Hematopoietic multipotent progenitor cell treated with erythropoietin and hydrocortisone succinate and interleukin-3 and kit ligand, for 8 days (in vitro differentiated cells): ENCODE data around the gene DCUN1D1.

Experiments used
- DNase-seq: peaks from one replicate; pipeline ENCODE4 v3.0.0-alpha.2; 2015

DCUN1D1 gene

DNA sequence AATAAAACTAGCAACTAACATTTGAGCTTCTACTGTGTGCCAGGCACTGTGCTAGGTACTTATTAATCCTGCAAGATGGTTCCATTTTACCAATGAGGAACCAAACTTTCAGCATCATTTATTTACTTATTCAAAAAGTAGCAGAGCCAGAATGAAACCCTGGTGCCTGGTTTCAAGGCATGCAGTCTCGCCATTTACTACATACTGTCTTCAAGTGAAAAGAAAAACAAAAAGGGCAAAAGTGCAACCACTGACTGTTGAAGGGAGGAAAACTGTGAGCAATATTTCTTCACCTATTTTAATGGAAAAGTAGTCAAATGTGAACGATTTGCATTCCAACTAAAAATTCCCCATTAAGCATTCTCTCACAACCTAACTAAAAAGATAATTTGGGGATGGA is 8.7 kb downstream of the DCUN1D1 start:
- DNase-seq = no peak

DNA sequence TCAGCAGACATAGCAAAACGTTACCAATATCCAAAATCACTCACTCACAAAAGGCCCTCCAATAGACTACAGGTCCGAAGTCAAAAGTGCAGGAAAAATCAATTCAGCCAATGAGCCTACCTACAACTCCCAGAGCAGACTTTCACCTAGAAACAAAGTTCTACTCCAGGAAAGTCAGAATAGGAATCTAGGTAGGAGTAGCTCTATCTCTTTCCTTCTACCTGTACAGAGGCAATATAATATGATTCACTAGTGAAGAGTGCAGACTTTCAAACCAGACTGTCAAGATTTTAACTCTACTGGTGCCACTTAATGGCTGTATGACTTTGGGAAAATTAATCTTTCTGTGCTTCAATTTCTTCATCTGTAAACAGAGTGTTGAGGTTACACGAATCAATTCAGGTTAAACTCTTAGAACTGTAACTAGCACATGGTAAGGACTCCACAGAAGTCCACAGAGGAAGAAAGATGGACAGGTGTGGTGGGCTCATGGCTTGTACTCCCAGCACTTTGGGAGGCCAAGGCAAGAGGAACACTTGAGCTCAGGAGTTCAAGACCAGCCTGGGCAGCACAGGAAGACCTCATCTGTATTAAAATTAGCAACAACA is 9.4 kb downstream of the DCUN1D1 start:
- no peak for DNase-seq

DNA sequence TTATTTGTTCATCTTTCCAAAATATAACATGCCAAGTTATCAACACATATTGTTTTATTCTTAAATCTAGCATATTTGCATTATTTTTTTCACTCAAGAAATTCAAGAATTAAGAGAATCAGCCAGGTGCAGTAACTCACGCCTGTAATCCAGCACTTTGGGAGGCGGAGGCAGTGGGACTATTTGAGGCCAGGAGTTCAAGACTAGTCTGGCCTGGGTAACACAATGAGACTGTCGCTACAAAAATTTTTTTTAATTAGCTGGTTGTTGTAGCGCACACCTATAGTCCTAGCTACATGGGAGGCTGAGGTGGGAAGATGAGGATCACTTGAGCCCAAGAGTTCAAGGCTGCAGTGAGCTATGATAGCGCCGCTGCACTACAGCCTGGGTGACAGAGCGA is 10.5 kb downstream of the DCUN1D1 start:
- no peak for DNase-seq

DNA sequence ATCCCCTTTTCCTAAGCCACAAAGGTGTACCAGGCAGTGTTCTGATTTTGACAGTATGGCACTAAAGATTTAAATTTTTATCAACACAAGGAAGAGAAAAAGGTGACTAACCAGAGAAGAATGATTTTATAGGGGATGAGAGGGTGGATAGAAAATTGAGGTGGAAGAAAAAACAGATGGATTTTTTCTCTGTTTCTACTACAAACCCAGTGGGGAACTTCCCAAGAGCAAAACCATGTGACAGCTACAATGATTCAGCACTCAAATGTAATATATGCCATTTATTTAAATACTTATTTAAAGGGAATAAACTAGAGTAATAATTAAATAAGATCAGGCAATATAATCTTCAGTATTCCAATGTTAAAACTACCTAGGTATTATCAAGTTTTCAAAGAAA is 11.1 kb downstream of the DCUN1D1 start:
- DNase-seq = peak; percentile 45

DNA sequence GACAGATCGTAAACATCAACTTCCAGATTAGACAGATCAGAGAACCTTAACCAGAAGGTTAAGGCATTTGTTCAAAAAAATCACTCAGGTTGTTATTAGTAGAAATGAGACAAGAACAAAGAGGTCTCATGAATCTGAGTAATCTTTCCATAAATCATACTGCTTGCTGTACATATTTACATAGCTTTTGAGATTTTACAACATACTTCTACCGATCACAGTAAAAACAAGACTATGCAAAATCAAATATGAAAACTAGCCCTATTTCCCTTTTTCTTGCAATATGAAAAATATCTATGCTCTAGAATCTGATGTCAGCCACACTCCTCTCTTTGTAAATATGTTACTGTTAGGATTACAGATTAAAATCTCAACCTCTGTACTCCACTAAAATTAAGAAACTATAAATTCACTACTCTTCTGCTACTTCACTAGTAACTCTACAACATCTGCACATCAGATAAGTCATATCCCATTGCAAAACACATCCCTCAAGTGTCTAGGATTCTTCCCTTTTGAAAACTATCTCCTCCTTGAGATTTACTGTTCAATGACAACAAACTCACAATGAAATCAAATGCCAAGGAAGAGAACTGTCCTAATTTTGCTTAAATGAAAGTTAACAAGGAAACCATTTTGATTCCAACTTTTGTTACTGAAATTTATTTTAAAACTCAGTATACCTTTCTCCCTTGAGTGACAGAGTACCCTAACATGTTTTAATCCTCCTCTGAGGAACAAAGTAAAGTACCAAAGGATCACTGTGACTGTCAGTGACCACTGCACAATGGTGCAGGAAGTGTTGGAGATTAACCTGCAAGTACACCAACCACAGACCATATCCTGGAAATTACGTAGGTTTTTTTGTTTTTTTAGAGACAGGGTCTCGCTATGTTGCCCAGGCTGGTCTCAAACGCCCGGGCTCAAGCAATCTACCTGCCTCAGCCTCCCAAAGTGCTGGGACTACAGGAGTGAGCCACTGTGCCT is 12.8 kb downstream of the DCUN1D1 start:
- DNase-seq = no peak

DNA sequence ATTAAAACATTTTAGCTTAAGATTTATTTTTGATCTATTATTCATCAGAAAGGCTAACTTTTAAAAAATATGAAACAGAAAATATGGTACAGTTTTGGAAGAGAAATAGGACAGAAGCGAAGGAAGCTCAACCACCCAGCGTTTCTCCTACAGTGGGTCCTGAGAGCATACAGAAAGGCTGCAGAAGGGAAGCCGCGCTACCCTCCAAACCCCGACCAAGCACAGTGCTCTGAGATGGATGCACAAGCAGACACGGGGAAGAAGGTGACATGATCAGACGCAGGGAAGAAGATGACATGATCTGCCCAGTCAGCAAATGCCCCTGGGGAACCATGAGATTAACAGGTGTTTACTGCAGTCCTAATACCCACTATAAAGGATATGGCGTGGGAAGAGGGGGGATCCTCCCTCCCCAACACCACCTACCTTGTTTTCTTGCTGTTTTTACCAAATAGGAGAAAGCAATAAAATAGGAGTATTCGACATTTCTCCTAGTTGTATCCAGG is 14.4 kb downstream of the DCUN1D1 start:
- DNase-seq = no peak

DNA sequence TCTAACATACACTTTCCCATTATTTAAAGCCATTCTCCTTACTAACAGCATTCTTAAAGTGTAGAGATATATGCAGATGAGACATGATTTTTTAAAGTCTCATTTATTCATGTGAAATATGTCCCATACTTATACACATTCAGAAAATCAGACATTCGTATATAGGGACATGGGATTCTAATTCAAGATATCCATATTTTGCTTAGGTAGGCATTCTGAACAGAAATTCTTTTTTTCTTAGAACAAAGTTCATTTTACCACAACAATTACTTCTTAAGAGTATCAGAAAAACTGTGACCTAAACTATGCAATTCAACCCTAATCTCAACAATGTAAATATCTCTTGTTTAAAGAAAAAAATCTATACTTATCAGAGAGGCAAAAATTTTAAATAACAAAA is 16.2 kb downstream of the DCUN1D1 start:
- no peak for DNase-seq

DNA sequence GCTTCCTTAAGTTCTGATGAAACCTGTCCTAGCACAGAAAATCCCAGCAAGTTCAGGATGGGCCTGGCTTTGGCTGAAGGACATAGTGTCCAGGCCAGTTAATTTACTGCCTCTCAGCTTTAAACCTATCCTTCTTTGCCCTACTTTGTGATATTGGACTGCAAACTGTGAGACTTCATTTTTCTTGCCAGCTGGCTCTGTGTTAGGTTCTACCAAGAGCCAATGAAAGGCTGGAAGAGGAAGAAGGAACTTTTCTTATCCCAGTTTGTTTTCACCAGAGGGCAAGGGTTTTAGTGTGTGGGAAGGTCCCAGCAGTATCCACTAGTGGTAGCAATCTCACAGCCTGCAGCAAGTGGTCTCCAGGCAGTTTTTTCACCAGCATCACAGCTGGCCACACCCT is 18.2 kb downstream of the DCUN1D1 start:
- DNase-seq = no peak

DNA sequence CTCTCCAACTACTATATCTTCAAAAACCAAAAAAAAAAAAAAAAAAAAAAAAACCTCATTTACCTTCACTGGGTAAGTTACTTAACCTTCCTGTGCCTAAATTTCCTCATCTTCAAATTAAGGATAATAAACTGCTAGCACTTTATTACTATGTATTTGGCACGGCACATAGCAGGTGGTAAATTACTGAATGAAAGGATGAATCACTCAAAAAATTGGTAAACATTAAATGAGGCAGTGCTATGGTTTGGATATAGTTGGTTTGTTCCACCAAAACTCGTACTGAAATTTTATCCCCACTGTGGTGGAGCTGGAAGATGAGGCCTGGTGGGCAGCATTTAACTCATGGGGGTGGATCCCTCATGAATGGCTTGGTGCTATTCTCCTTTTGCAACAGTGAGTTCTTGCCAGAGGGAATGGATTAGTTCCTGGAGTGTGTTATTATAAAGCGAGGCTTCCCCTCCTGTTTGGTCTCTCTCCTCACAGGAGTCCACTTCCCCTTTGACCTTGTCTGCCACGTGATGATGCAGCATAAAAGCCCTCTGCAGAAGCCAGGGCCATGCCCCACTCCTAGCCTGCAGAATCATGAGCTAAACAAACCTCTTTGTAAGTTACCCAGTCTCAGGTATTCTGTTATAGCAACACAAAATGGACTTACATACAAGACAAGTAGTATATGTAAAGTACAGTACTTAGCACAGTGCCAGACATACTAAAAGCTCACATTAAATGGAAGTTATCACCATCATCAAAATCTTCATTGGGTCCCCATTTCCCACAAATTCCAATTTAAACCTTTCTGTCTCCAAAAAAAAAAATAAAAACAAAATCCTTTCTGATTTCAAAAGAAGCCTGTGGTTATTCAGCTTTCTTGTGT is 20.6 kb downstream of the DCUN1D1 start:
- DNase-seq = no peak

DNA sequence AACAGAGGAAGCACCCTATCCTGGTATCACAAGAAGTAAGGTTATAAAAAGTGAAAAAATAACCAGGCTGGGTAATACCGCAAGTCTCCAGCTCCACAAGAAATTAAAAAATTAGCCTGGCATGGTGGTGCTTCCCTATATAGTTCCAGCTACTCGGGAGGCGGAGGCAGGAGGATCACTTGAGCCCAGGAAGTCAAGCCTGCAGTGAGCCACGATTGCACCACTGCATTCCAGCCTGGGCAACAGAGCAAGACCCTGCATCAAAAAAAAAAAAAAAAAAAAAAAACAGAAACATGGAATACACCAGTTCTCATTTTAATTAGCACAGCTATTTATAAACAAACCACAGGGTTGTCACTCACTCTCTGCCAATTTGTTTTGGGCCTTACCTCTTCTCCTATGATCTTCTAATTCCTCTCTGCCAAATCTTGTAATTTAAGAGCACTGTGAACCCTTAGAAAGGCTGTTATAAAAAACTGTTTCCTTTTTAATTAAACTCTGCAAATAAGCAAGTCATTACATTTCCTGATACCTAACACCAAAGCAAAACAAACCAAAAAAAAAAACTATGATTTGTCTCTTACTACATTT is 22.6 kb downstream of the DCUN1D1 start:
- DNase-seq = no peak

DNA sequence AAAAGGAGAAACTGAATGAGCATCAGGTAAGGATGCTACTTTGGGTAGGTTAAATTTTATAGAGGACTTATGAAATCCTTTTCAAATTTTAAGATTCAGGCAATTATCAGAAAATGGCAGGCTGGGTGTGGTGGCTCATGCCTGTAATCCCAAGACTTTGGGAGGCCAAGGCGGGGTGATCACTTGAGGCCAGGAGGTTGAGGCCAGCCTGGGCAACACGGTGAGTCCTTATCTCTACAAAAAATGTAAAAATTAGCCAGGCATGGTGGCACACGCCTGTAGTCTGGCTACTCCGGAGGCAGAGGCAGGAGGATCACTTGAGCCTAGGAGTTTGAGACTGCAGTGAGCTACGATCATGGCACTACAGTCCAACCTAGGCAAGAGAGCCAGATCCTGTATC is 23.1 kb downstream of the DCUN1D1 start:
- peak; percentile 96 for DNase-seq

DNA sequence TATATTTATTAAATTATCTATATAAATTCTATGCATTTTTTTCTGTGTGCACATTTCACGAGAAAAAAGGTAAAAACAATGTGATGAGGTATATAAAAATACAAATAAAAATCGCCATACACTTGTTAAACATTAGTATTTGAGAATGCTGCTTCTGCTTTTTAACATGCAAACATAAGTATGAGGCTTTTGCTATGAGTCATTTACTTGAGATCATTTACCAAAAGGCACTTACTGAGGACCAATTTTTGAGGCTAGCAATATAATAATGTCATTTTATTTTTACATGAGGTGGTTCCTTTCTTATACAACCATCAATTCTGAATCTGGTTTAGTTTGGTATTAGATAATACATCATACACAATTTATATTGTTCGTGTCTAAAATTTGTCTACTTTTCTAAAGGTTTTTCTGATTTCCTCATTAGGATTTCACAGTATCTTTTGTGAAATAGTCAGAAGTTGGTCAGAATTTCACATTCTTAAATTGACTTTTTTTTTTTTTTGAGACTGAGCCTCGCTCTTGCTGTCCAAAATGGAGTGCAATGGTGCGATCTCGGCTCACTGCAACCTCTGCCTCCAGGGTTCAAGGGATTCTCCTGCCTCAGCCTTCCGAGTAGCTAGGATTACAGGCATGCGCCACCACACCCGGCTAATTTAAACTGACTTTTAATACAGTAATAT is 25.6 kb downstream of the DCUN1D1 start:
- no peak for DNase-seq

DNA sequence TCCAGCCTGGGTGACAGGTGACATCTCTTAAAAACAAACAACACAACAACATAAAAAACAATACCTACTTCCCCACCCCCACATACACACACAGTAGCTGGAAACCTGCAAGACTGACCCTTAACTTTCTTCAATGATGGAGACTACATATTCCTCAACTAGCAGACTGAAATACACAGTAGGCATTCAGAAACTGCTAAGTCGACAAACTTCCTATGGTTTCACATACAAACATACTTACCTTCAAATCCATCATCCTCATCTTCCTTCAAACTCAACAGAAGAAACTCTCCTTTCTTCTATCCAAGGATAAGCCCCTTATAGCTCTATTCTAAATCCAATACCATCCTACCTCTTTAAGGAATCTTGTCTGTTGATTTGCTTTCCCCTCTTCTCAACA is 30.6 kb downstream of the DCUN1D1 start:
- no peak for DNase-seq

DNA sequence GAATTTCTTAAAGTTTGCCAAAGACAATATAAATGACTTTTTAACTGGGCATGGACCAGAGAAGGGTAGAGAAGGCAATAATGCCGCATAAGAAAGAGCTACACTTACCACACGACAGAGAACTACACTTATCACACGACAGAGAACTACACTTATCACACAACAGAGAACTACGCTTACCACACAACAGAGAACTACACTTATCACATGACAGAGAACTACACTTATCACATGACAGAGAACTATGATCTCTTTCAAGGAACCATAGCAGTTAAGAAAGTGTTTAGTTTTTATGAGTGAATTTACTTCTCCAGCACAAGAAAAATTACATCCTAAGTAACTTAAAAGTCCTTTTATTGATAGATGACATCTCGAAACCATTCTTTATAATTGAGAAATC is 32.0 kb downstream of the DCUN1D1 start:
- peak; percentile 92 for DNase-seq

DNA sequence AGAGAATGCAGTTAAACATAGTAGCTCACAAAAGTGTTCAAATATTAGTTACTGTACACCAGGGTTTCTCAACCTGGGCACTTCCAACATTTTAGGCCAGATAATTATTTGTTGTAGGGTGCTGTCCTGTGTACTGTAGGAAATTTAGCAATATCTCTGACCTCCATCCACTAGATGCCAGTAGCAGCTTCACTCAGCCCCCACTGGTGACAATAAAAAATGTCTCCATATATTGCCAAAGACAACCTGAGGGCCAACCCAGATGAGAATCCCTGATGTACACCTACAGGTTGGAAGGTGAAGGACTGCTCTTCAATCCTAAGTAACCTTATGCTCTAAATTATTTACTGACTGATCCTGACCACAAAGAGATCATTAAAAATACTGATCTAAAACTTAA is 32.5 kb downstream of the DCUN1D1 start:
- peak; percentile 86 for DNase-seq

DNA sequence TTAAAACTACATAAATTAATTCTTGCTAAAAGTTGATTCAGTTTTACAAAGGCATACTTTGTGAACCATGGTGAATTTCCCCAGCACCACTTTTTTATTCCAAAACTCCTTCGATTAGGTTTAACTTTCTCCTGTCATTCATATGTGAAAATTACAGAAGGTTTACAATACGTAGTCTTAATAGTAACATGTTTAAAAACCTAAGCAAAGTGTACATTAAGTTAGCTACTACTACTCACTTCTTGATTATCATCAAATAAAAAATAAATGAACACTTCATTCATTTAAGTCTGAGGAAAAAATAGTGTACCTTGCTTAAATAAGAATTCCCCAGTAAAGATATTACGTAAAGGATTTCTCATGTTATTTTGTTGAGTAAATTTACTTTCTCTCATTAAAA is 38.6 kb downstream of the DCUN1D1 start:
- no peak for DNase-seq

DNA sequence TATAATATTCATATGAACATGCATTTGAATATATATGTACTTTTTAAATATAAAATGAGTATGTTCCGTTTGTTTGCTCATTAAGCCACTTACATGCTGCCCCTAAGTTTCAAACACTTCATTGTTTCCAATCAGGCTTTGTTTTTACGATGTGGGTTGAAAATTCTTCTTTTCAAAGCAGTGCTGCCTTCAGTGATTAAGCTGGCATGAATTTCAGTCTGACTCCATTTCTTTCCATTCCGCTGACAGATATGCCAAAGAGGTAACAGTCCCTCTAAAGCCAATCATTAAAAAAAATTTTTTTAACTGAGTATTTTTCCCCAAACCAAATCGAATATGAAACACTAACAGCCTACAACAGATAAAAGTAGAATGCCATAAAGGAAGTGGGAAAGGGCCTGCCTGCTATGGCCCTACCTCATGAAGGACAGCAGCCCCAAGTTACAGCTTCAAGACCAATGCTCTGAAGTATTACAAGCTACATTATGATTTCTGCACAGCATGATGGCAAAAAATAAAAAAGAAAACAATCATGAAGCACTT is 40.0 kb downstream of the DCUN1D1 start:
- DNase-seq = no peak

DNA sequence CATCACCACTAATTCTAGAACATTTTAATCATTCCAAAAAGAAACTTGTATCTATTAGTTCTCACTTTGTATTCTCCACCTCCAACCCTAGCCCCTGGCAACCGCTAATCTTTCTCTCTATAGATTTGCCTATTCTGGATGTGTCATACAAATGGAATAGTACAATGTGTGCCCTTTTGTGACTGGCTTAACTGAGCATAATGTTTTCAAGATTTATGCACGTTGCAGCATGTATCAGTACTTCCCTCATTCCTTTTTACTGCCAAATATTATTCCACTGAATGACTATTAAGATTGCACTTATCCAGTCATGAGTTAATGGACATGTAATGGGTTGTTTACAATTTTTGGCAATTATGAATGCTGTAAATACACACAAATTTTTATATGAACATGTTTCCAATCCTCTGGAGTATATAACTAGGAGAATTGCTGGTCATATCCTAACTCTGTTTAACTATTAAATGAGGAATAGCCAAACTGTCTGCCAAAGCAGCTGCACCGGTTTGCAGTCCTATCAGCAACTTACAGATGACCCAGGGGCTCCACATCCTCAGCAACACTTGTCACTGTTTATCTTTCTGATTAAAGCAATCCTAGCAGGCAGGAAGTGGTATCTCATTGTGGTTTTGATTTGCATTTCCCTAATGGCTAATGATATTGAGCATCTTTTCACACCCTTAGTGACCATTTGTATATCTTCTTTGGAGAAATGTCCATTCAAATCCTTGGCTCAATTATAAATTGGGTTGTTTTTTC is 42.9 kb downstream of the DCUN1D1 start:
- DNase-seq = peak; percentile 93

DNA sequence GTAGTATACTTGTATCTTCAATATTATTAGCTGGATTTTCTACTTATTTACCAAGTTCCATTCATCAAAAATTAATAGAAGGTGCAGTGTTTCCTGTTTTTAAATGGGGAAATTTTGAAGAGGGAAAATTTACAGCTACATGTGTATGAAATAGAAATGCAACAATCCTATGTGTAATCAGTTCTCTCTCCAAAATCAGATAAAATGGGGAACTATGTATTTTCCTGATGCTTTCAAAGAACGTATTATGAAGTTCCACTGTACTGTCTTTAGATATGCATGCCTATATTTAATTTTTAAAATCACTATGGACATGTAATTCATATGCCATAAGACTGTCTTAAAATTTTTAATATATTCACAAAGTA is 43.4 kb downstream of the DCUN1D1 start:
- no peak for DNase-seq

DNA sequence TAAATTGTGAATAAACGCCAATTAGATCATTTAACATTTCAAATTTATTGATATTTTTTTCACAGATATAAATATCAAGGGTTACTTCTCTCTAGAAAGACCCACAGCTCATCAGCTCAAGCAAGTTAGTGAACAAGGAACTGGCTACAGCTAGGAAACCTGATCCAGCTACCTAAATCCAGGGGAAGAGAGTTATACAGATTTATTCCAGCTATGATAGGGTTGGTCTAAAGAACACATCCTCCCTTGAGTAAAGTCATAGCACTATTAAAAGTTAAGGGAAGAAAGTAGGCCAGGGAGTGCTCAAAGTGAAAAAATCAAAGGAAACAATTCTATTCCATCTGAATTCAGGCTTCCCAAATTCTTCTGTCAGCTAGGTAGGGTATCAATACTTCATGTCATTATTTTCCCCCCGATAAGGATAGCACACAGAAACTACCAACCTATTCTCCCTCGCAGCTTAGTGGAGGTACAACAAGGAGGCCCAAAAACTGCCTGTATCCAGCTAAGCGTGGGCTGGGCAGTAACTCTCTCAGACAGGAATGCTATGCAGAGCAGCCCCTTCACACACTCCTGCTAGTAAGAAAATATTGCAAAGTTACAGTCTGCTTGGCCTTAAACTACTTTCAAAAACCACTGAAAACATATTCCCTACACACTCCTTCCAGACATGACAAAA is 44.0 kb downstream of the DCUN1D1 start:
- no peak for DNase-seq

DNA sequence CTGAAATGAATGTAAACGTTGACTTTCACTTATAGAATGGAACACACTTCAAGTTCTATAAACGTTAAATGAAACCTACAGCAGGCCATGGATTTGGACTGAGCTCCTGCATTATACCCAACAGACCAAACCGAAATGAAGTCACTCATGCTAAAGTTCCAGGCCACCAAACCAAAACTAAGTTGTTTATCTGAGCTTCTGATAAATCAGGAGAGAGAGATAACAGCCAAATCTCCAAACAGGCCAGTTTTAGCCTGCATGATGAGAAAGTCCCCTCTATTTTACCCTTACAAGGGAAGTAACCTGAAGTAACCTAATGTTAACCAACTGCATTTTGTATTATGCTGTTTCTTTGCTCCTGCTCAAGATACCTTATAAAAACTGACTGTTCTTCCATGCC is 44.5 kb downstream of the DCUN1D1 start:
- DNase-seq = no peak
